GM19328 (cell line): ENCODE data around the gene PUDP.

Experiments
- ATAC-seq: cut with Tn5 transposase; IDR thresholded peaks from one replicate; pipeline ENCODE4 v1.9.1; 2021; ENCODE audit warnings: mild to moderate bottlenecking, moderate library complexity; ENCODE audit not compliant: unreplicated experiment

PUDP gene

DNA sequence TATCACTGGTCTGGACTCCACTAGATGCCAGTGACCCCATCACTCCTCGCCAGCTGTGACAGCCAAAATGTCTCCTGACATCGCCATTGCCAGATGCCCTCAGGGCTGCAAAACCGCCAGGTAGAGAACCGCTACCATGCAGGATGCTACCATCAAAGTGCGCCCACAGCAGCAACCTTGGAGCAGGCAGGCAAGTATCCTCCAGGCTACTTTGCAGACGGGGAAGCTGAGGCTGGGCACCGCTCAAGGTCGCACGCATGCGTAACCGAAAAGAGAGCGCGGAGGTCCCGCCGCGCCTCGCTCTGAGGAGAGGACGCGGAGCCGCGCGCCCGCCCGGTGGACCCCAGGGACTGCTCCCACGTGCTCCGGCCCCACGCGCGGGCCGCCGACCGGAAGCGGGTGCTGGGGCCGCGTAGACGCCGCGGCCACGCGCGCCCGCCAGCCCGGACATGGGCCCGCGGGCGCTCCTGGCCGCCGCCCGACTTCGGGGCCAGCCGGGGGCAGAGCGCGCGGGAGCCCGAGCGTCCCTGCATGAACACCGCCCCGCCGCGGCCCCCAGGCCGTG lies 458 bp downstream of the PUDP start, which contains the start of gene STS:
Gene STS, plus strand, starts transcription at position 300 of the 565 bp plus-strand sequence. CDS start 105,488 bp downstream, outside the sequence.
- ATAC-seq: peak; percentile 41

- ATAC-seq: peak; percentile 2
Observed at GRCh38 chrX:7146703-7147412, 1.1 kb downstream of the PUDP start.

DNA sequence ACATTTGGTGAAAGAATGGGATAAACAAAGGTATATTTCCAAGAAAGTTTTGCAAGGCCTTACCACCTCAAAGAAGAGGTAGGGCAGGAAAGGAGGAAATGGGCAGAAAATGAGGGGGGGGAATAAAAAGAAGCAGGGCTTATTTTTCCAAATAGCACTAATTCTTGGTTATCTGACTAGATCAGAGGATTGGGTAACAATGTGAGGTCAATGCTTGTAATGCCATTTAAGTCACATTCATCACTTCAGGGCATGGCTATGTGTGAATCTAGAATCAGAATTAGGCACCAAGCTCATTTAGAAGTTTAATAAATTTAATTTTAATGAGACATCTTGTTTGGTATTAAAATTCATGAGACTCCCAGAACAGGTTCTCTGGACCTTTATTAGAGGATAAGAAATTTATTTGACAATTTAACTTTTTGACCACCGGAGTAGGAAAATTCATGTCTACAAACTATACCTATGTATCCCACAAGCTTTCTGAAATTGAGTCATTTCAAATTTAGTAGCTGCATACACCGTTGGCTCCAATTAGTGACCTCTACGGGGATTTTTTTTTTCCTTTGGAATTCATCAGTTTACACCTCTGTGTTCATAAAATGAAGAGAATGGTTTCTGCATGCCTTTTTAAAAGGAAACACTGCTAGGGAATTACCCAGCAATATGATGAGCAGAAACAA lies 1.8 kb downstream of the PUDP start:
- ATAC-seq: no peak

GRCh38 chrX:7145454-7145853 lies 2.5 kb downstream of the PUDP start:
- no peak for ATAC-seq

DNA sequence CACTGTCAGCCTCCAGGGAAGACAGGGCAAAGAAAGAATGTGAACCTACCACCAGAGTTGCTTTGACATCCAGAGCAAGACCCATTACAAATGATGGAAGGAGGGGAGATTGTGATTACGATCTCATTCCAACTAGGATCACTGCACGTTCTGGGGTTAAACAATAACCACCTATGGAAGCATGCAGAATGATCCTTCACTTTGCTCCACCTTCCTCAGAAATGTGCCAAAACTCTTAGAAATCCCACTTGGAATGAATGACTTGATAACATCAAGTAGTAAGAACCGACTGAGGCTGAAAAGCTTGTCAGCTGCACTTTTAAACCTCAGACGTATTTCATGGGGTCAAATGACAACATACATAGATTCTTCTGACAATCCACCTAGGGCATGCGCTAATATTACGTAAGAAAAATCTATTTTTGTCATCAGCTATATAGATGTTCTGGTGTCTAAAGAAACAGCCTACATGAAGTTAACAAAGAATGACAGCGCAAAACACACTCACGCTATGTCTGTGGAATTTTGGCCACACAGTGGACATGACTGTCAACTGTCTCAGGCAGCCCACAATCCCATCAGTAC lies 3.9 kb downstream of the PUDP start:
- no peak for ATAC-seq

DNA sequence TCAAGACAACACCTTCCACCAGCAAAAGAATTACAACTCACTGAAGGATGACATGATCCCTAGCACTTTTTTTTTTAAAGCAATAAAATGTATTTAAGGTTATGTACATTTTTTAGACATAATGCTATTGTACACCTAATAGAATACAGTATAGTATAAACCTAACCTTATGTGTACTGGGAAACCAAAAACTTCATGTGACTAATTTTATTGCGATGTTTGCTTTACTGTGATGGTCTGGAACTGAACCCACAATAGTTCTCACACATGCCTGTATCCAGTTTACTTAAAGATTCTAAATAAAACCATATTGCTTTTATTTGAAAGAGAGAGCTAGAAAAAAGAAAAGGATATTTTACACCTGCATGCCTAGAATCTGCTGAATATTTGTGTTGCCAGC lies 4.9 kb downstream of the PUDP start:
- ATAC-seq: no peak

DNA sequence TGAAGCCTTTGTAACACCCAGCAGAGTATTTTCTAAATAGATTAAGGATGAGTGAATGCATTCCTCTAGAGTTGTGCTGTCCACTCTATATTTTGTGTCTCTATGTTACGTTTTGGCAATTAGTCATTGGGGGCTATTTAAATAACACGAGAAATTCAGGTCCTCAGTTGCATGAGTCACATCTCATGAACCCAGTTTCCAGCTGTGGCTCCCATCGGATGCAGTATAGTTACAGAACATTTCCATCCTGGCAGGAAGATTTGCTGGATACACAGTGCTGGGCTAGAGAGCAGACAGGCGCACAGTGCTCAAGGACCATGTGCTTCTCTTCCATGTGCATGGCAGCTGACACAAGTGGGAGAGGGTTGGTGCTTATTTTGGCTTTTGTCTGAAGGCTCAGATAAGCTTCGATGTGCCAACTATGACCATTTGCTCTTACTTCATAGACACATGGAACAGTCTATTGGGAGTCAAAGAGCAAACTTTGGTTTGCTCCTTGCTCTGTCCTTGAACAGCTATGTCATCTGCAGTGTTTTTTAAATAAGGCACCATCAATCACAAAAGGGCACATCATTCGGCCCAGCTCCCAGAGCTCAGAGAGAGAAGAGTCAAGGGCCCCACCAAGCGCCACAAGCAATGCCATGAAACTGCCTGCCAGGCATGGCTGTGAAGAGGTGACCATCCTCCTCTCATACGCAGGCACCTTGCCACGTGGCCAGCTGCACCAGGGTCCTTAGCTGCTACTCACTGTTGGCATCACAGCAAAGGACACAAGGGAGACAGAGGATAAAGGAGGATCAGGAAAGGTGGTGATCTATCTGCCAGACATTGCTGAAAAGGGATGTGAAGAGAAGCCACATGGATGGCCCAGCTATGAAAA lies 8.5 kb downstream of the PUDP start:
- ATAC-seq: no peak

GRCh38 chrX:7134981-7135380 lies 13.0 kb downstream of the PUDP start:
- no peak for ATAC-seq

DNA sequence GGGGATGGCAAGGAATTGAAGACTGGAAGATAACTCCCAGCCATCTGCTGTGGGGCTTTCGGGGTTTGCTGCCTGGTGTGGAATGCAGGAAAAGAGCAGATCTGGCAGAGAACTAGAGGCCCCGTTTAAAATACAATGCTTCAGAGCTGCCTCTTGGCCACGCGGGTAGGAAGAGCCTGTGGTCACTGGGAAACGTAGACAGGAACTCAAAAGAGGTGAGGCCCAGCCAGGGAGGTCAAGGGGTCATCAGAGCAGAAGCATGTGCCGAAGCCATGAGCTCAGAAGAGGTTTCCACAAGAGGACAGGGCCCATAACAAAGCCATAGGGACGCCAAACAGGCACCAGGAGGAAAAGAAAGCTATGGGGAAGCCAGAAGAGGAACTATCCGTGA lies 14.9 kb downstream of the PUDP start:
- no peak for ATAC-seq

GRCh38 chrX:7132335-7133049 lies 15.5 kb downstream of the PUDP start:
- peak; percentile 60 for ATAC-seq

- ATAC-seq: no peak
Observed at GRCh38 chrX:7131621-7132020, 16.3 kb downstream of the PUDP start.

GRCh38 chrX:7127056-7127455 lies 20.9 kb downstream of the PUDP start:
- ATAC-seq: no peak

DNA sequence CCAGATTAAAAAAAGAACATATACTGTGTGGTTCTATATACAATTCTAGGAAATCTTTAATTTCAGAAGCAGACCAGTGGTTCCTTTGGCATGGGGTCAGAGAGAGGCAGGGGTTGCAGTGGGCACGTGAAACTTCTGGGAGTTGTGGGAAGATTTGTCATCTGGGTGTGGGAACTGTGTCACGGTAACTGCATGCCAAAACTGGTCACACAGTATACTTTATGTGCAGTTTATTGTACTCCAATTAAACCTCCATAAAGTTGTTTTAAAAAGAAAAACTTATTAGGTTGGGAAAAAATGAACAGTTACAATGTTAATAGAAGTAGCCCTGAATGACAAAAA lies 27.1 kb downstream of the PUDP start:
- ATAC-seq: no peak

GRCh38 chrX:7119950-7120877 lies 27.7 kb downstream of the PUDP start:
- ATAC-seq: no peak

- peak; percentile 35 for ATAC-seq
Observed at GRCh38 chrX:7117587-7117986, 30.4 kb downstream of the PUDP start.

DNA sequence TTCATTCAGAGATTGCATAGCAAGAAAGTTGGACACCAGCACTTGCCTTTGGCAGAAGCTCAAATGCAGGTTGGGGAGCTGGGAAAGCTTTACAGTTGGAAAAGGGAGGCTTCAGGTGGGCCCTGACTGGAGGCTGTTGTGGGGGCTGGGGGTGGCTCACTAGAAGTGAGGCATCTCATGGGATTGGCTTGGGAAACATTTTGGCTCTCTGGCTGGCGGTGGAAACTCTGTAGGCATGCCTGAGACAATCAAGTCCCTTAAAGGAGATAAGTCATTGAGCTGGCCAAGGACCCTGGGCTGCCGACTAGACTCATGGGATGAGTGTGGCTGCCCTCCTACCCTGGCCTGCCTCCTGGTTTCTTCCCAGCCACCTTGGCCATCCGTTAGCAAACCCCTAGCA lies 31.9 kb downstream of the PUDP start:
- no peak for ATAC-seq

GRCh38 chrX:7115557-7115956 lies 32.4 kb downstream of the PUDP start:
- ATAC-seq: peak; percentile 49

GRCh38 chrX:7112071-7112470 lies 35.9 kb downstream of the PUDP start:
- ATAC-seq: no peak

DNA sequence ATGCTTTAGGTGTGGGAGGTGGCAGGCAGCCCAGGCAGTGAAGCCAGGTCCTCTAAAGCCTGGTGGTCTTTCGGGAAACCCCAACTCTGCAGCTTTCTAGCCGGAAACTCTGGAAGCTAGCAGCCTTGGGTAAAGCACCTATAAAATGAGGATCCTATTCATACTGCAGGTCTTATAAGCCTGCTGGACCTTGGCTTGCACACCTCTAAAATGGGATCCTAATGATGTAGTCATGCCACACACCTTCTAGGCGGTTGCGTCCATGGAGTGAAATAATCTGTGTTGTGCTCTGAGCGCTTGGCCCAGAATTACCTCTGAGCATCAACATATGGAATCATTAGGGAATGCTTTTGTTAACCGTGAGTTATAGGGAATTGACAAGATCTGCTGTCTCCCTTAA lies 36.4 kb downstream of the PUDP start:
- ATAC-seq: no peak
